Activated CD4-positive, alpha-beta T cell treated with anti-CD3 and anti-CD28 coated beads for 4 hours (primary cell): ENCODE measurements around the gene TYW1.
"Not testable (repeated sequence)": the region's sequence is repeated elsewhere in the genome, so short reads cannot be mapped to it uniquely, and the experiment has no call there.

Experiments
- DNase-seq, 2 donors: peaks; one replicate each; pipeline ENCODE4 v3.0.0-alpha.2; 2020

TYW1 gene

GRCh38 chr7:67135617-67136486 lies 139.2 kb downstream of the TYW1 start:
- not testable (repeated sequence) for DNase-seq

- not testable (repeated sequence) for DNase-seq
Observed at GRCh38 chr7:67137489-67137888, 140.9 kb downstream of the TYW1 start.

GRCh38 chr7:67139876-67140275 lies 143.2 kb downstream of the TYW1 start:
- not testable (repeated sequence) for DNase-seq

GRCh38 chr7:67141001-67141400 lies 144.4 kb downstream of the TYW1 start:
- DNase-seq = not testable (repeated sequence)

- DNase-seq = not testable (repeated sequence)
Observed at GRCh38 chr7:67143091-67143786, 146.6 kb downstream of the TYW1 start.

- not testable (repeated sequence) for DNase-seq
Observed at GRCh38 chr7:67145581-67146193, 149.1 kb downstream of the TYW1 start.

GRCh38 chr7:67149131-67149530 lies 152.5 kb downstream of the TYW1 start:
- DNase-seq = not testable (repeated sequence)

- not testable (repeated sequence) for DNase-seq
Observed at GRCh38 chr7:67154374-67154773, 157.7 kb downstream of the TYW1 start.

- DNase-seq = not testable (repeated sequence)
Observed at GRCh38 chr7:67156064-67156463, 159.4 kb downstream of the TYW1 start.

GRCh38 chr7:67163285-67163684 lies 166.7 kb downstream of the TYW1 start:
- peak in 1 of 2 donors; percentile 4 for DNase-seq

- not testable (repeated sequence) for DNase-seq
Observed at GRCh38 chr7:67171151-67171550, 174.5 kb downstream of the TYW1 start.

- DNase-seq = not testable (repeated sequence)
Observed at GRCh38 chr7:67176730-67177129, 180.1 kb downstream of the TYW1 start.

GRCh38 chr7:67178915-67179688 lies 182.5 kb downstream of the TYW1 start:
- DNase-seq = not testable (repeated sequence)

GRCh38 chr7:67182956-67183750 lies 186.5 kb downstream of the TYW1 start:
- DNase-seq = not testable (repeated sequence)

- not testable (repeated sequence) for DNase-seq
Observed at GRCh38 chr7:67184912-67185659, 188.5 kb downstream of the TYW1 start.

GRCh38 chr7:67185660-67186129 lies 189.1 kb downstream of the TYW1 start:
- DNase-seq = not testable (repeated sequence)

- not testable (repeated sequence) for DNase-seq
Observed at GRCh38 chr7:67189160-67189559, 192.5 kb downstream of the TYW1 start.

- not testable (repeated sequence) for DNase-seq
Observed at GRCh38 chr7:67189801-67190465, 193.3 kb downstream of the TYW1 start.

- not testable (repeated sequence) for DNase-seq
Observed at GRCh38 chr7:67191002-67191720, 194.5 kb downstream of the TYW1 start.
